Esophagus muscularis mucosa (tissue), 4 donors: ENCODE results near the gene CAMTA1.

Experiments
- EP300 ChIP-seq: sonication (generic); formaldehyde crosslinking; IDR thresholded peaks from one replicate; pipeline ENCODE4 v1.6.1; 2017; ENCODE audit warnings: antibody characterized with exemption
- POLR2A ChIP-seq: fragments of 450-650 bp; IDR thresholded peaks from one replicate; pipeline ENCODE4 v1.6.1; 2017; ENCODE audit warnings: antibody characterized with exemption, moderate library complexity, mild to moderate bottlenecking, low read depth
- POLR2AphosphoS5 ChIP-seq, 2 donors: sonication (generic); formaldehyde crosslinking; IDR thresholded peaks; one replicate each; pipeline ENCODE4 v1.6.1; 2017; ENCODE audit warnings: antibody characterized with exemption in 2 of 2
- TF ChIP-seq, protein P1 (sequence below), 3 experiments: fragments of 200-600 bp in 2 of 3; fragments of 450-650 bp in 1 of 3; sonication (generic) in 2 of 3; IDR thresholded peaks; one replicate each; pipeline ENCODE4 v1.5.1; 2017 to 2019; ENCODE audit warnings: antibody characterized with exemption in 3 of 3, mild to moderate bottlenecking in 2 of 3, moderate library complexity in 1 of 3

- TF ChIP-seq POLR2AphosphoS5 (IDR thresholded peaks at IDR 0.05) (no peak), EP300 (no peak), POLR2A (no peak)
- TF ChIP-seq, protein P1, sequence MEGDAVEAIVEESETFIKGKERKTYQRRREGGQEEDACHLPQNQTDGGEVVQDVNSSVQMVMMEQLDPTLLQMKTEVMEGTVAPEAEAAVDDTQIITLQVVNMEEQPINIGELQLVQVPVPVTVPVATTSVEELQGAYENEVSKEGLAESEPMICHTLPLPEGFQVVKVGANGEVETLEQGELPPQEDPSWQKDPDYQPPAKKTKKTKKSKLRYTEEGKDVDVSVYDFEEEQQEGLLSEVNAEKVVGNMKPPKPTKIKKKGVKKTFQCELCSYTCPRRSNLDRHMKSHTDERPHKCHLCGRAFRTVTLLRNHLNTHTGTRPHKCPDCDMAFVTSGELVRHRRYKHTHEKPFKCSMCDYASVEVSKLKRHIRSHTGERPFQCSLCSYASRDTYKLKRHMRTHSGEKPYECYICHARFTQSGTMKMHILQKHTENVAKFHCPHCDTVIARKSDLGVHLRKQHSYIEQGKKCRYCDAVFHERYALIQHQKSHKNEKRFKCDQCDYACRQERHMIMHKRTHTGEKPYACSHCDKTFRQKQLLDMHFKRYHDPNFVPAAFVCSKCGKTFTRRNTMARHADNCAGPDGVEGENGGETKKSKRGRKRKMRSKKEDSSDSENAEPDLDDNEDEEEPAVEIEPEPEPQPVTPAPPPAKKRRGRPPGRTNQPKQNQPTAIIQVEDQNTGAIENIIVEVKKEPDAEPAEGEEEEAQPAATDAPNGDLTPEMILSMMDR (IDR thresholded peaks at IDR 0.05) = no peak
These were observed 411.0 kb downstream of the CAMTA1 start for GRCh38 chr1:7196036-7196911.
